NCI-H128 (cell line): ENCODE data around the gene RFX1.
"Not testable (repeated sequence)": the region's sequence is repeated elsewhere in the genome, so short reads cannot be mapped to it uniquely, and the experiment has no call there.

Experiments
- DNase-seq: peaks from one replicate; lab custom pipeline; 2025; ENCODE audit not compliant: unreplicated experiment; lab: John Stamatoyannopoulos, UW

RFX1 gene

DNA sequence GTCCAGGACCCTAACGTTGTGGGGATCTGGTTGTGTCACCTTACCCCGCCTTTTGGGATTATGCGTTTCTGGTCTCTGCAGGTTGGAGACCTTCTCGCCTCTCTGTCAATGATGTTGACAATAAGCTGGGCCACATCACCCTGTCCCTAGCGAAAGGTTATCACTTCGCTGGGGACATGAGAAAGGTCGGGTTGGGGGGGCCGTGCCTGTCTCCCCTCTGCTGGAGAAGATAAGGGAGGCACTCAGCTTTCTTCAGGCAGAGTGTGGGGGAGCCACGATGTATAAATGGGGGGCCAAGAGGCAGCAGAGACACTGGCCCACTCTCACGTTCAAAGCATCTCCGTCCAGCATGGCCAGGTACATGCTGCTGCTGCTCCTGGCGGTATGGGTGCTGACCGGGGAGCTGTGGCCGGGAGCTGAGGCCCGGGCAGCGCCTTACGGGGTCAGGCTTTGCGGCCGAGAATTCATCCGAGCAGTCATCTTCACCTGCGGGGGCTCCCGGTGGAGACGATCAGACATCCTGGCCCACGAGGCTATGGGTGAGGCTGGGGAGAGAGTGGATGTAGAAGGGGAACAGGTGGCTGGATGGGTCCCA, 21.8 kb upstream of the RFX1 start, which contains the start of gene RLN3:
Gene RLN3, plus strand, starts transcription at position 293 of the 595 bp plus-strand sequence. Its CDS starts 57 bp downstream, at position 350.
- no peak for DNase-seq

DNA sequence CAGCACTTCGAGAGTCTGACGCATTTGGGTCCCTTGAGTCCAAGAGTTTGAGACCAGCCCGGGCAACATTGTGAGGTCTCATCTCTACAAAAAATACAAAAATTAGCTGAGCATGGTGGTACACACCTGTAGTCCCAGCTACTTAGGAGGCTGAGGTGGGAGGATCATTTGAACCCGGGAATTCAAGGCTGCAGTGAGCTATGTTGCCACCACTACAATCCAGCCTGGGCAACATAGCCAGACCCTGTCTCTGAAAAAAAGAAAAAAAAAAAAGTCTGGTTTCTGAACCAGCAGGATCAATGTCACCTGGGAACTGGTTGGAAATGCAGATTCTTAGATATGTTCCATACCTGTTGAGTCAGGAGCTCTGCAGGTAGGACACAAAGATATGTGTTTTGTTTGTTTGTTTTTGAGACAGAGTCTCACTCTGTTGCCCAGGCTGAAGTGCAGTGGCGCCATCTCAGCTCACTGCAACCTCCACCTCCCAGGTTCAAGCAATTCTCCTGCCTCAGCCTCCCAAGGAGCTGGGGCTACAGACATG, 20.6 kb upstream of the RFX1 start:
- not testable (repeated sequence) for DNase-seq

DNA sequence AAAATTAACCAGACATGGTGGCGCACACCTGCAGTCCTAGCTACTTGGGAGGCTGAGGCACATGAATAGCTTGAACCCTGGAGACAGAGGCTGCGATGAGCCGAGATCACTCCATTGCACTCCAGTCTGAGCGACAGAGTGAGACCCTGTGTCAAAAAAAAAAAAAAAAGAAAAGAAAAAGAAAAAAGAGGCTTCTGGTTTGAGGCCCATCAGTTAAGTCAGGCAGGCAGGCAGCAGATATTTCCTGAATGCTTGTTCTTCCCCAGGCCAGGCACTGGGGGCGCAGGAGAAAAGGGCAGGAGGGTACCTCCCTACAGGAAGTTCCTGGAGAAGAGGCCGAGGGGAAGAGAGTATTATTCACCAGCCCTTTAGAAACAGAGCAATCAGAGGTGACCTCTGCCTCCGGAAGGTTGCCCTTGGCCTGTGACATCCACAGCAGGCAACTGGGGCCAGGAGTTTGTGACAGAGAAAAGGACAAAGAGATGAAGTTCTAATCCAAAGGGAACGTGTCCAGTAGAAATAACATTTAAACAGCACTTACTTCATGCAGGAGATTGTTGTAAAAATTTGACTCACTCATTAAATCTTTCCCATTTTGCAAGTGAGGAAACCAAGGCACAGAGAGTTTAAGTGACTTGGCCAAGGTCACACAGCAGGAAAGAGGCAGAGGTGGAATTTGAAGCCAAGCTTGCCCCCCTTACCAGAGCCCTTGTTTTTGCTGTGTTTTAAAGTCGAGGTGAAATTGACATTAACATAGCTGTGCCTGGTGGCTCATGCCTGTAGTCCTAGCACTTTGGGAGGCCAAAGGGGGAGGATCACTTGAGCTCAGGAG, 17.5 kb upstream of the RFX1 start:
- DNase-seq, result no peak

DNA sequence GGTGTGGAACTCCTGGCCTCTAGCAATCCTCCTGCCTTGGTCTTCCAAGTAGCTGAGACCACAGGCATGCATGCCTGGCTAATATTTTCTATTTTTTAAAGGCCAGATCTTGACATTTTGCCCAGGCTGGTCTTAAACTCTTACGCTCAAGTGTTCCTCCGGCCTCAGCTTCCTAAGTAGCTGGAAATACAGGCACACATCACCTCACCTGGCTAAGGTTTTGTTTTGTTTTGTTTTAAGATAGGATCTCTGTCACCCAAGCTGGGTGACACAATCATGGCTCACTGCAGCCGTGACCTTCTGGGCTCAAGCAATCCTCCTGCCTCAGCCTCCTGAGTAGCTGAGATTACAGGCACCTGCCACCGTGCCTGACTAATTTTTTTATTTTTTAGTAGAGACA, 16.3 kb upstream of the RFX1 start:
- DNase-seq, result no peak

DNA sequence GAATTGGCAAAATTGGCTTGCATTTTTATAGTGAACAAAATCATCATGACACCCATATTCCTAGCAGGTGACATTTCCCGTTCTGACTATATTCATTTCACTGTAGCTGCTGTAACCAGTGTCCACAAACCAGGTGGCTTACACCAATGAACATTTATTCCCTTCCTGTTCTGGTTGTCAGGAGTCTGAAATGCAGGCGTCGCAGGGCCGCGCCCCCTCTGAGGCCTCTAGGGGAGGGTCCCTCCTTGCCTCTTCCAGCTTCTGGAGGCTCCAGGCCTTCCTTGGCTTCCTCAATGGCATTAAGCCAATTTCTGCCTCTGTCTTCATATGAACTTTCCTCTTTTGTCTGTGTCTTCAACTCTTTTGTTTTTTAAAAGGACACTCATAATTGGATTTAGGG, 15.4 kb upstream of the RFX1 start:
- no peak for DNase-seq

DNA sequence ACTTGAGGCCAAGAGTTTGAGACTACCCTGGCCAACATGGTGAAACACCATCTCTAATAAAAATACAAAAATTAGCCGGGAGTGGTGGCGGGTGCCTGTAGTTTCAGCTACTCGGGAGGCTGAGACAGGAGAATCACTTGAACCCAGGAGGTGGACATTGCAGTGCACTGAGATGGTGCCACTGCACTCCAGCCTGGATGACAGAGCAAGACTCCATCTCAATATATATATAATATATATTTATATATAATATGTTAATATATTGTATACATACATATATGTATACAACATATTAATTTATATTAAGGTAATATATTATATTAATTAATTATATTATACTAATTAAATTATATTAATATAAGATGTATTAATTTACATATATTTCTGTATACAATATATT, 13.6 kb upstream of the RFX1 start:
- DNase-seq, result not testable (repeated sequence)

DNA sequence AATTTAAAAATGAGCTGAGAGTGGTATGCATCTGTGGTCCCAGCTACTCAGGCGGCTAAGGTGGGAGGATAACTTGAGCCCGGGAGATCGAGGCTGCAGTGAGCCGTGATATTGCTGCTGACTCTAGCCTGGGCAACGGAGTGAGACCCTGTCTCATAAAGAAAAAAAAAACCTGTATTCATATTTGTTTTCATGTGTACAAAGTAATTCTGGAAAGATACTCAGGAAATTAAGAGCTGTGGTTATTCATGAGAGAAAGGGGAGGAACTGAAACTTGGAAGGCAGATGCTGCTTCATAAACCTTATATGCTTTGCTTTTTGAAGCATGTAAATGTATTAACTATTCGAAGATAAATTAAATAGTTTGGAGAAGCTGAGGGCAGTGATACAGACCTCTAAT, 13.0 kb upstream of the RFX1 start:
- DNase-seq, result no peak

DNA sequence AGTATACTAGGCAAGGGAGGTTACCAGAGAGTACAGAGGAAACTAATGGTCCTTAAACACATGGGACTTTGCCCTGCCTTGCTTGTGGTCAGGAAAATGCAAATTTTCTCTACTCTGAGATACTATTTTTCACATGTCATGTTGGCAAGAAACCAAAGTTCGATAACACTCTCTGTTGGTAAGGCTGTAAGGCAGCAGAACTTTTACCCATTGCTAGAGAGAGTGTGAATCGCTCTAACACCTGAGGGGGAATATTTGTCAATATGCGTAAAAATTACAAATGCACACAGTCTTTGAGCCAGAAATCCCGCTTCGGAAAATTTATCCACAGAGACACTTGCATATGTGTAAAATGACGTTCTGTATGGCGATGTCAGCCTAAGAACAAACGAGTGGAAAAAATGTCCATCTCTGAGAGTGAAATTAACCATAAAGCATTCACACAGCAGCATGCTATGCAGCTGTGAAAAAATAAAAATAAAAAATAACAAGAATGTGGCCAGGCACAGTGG, 9.5 kb upstream of the RFX1 start:
- no peak for DNase-seq

DNA sequence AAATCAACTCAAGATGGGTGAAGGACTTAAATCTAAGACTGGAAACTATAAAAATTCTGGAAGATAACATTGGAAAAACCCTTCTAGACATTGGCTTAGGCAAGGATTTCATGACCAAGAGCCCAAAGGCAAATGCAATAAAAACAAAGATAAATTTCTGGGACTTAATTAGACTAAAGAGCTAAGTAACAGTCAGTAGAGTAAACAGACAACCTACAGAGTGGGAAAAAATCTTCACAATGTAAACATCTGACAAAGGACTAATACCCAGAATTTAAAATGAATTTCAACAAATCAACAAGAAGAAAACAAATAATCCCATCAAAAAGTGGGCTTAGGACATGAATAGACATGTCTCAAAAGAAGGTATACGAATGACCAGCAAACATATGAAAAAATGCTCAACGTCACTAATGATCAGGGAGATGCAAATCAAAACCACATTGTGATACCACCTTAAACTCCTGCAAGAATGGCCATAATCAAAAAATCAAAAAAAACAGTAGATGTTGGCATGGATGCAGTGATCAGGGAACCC, 6.3 kb upstream of the RFX1 start:
- DNase-seq, result no peak

DNA sequence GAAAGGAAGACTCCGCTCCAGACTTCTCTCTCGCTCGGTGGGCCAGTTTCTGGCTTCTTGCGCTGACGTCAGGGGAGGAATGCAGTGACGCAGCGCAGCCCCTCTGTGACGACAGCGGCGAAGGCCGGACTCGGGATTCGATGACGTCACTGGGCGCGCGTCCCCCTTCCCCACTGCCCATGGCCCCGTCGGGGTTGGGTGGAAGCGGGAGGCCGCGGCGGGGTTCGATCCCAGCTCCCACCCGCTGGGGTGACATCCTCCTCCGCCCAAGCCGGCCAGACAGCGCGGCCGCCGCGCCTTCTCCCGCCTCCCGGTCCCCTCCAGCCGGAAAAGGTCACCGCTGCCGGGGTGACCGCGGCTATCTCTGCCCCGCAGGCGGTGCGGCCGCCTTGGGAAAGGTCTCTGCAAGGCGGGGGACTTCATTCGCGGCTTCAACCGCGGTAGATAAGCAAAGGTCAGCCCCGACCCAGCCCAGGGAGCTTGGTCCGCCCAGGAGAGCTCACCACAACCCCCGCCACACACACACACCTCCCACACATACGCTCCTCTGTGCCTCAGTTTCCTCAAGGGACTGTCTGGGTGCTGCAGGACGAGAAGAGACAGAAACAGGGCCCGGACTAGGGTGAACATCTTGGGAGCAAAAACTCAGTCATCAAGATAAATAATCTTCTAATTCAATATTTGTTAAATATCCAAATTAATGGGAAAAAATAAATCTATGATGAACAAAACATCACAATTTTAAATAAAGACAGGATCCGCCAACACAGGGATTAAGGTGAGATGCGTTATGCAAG, 844 bp upstream of the RFX1 start:
- no peak for DNase-seq

DNA sequence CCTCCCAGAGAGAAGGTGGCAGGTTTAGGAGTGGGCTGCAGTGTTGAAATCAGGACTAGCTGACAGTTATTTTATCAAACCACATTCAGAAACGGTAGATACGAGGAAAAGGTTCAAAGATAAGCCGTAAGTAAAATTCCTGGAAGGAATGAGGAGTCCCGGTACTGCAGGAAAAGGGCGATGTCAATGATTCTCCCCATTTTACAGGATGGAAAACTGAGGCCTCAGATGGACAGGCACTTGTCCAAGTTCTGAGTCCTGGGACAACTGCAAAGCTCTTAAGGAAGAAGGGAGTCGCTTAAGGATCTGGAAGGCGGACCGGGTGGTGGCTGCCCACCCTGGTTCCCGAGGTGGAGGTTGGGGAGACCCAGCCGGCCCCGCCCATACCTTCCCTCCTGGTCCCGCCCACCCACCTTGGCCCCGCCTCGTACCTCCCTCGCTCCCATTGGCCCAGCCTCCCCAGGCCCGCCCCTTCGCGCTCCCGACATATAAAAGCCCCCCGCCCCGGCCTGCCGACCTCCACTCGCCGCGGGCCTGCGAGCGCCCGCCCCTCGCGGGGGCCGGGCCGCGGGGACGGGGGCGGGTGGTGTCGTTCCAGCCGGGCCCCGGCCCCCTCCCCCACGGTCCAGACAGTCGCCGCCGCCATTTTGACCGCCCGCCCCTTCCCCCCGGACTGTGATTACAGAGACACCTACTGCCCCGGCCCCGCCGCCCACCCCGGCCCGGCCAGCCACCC, 603 bp downstream of the RFX1 start:
- peak; percentile 34 for DNase-seq

DNA sequence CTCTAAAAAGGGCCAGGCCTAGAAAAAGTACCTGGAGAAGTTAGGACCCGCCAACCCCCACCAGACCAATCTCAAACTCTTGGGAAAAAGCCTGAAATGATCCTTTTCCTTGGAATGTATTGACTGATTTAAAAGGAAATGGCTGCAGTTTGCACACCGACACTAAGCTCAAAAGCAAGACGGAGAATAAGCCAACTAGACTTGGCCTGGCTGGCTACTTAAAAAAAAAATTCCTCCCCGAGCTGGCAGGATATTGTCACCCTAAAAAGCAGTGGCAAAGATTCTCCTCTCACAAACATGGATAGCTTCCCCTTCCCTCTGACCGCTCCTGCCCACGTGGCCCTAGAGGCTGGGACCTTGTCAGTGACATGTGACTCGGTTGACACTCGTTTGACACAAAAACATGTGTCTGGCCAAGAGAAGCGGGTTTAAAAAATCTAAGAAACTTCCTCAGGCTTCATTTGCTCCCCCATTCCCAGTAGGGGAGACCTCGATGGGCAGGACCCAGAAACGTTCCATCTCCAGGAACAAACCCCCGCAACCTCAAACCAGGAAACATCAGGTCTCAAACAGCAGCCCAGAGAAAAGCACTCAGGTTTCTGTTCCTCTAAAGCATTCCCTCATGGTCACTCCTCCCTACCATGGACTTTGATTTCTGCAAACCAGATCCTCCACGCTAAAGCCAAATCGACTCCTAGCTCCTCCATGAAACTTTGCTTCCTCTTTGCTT, 1.3 kb downstream of the RFX1 start:
- no peak for DNase-seq

DNA sequence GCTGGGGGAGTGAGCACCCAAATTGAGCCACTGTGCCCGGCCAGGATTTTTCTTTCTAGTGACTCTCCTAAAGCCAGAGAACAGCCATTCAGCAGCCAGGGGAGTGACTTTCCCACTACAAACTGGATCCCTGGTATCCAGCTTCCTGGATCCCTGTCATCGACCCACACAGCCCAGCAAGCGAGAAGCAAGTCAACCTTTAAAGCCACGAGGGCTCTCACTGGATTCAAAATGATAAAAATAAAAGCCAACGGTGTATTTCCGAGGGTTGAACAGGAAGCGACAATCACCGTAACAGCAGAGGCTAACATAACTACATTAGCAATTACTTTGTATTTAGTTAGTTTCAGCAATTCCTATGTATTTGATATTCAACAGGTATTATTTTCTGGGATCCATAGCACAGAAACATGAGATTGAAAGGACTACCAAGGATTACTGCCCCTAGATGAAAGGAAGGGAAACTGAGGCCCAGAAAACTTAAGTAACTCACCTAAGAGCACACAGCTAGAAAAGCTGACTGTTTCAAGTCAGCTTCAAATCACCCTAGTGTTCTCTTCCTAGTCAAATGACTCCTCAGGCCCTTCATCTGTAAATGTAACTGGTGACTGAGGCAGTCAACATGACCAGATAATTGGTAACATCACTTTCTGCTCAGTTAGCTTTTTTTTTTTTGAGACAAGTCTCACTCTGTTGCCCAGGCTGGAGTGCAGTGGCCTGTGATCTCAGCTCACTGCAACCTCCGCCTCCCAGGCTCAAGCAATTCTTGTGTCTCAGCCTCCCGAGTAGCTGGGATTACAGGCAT, 2.7 kb downstream of the RFX1 start:
- no peak for DNase-seq

DNA sequence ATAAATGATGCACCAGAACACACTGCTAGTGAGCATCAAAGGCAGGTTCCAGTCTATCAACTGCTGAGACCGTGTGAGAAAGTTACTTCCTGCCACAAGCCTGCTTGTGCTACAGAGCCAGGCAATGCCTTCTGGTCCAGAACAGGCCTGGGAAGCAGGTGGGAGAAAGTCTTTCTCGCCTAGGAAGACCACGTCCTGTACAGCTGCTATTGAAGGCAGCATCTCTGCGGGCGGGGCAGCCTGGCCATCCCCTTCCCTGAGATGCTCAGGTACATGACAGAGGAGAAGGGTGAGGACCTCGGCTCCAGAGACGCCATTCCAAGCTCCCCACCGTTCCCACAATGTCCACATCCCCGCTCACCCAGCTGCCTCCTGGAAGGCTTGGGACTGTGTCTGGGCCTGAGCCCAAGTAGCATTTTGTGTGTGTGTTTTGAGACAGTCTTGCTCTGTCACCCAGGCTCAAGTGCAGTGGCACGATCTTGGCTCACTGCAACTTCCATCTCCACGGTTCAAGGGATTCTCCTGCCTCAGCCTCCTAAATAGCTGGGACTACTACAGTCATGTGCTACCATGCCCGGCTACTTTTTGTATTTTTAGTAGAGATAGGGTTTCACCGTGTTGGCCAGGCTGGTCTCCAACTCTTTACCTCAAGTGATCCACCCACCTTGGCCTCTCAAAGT, 3.4 kb downstream of the RFX1 start:
- no peak for DNase-seq

DNA sequence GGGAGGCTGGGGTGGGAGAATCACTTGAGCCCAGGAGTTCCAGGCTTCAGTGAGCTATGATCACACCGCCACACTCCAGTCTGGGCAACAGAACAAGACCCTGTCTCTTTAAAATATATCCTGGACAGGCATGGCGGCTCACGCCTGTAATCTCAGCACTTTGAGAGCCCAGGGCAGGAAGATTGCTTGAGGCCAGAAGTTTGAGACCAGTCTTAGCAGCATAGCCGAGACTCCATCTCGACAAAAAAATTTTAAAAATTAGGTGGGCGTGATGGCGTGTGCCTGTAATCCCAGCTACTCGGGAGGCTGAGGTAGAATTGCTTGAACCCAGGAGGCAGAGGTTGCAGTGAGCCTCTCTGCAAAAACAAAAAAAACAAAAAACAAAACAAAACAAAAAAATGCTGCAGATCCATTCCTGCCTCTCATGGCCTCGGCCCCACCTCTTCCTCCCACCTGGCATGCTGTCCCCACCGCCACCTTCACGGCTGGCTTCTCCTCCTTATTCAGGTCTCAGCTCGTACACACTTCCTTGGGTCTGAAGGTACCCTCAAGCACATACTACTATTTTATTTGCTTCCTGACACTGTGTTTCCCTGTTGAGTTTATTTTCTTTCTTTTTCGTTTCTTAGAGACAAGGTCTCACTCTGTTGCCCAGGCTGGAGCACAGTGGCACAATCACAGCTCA, 5.3 kb downstream of the RFX1 start:
- DNase-seq, result no peak

DNA sequence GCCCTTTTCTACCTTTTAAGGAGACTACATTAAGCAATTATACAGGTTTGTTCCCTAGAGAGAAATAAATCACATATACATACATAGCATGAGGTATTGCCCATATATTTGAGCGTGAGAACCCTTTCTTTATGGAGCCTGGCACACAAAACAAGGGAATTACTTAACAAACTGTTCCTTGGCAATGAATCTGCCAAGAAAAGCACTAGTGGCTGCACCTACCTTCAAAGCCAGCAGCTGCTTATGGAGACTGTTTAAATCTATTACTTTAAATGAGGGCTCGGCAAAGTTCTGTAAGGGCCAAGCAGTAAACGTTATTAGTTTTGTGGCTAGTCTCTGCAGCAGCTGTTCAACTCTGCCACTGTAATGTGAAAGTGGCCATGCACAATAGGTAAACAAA, 7.0 kb downstream of the RFX1 start:
- no peak for DNase-seq

DNA sequence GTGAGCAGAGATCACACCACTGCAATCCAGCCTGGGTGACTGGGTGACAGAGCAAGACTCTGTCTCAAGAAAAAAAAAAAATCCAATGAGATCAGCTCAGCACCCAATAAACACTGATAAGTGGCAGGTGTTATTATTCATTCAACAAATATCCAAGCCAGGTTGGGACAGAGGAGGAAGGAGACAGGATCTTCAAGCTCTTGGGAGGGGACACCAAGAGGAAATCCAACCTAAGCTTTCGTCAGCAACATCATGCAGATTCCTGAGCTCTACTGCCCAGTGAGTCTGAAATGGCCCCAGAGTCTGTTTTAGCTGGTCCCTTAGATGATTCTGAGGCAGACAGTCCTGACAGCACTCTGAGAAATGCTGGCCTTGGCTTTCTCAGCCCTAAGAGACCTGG, 7.7 kb downstream of the RFX1 start:
- no peak for DNase-seq

DNA sequence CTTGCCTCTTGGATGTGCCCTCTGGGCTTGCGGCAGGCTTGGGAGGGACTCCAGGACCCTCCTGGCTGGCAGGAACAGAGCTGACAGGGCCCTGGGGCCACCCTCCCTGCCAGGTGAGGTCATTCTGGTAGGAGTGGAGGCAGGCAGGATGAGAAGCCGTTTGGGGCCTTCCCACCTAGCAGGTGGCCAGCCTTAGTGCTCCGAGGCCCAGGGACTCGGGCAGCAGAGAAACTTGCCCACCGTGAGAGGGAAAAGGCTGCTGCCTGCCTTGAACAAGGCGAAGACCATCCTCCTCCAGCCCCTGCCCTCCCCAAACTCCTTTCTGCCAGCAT, 8.5 kb downstream of the RFX1 start:
- no peak for DNase-seq
